Measurements from ENCODE around the gene TBX19. TPM values are rescaled to one million over a fixed set of nuclear protein-coding genes. Genes with fewer than 3 reads are reported as not detected.

The TBX19 gene
- total and polyA plus RNA-seq, 2 donors (not counting 1 experiment from before 2014, with no cell fraction given), result 6.3 to 7.0 TPM

DNA sequence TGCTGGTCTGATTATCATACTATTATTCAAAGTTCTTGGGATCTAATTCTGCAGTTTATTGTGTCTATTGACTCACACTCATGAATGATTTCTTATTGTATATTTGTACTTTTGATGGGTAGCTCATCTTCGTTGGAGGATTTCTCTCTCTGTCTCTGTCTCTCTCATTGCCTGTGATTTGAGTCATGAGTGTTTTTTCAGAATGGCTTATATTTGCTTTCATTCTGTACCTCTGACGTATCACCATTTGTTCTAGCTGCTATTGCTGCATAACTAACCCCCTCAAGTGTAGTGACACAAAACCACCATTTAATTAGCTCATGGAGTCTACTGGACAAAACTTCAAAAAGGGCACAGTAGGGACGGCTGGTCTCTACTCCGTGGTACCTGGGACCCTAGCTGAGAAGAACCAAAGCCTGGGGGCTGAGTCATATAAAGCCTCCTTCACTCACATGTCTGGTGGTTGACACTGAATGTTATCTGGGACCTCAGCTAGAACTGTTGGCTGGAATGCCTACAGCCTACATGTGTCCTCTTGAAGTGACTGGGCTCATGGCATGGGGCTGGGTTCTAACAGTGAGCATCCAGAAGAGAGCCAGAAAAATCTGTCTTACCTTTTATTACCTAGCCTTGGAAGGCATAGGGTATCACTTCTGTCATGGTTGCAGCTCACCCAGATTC is 44.2 kb downstream of the TBX19 start:
- Histone ChIP-seq H2AFZ (ENCODE audit: insufficient read depth, low read depth, low read length, poor library complexity, severe bottlenecking) (no peak overlapping the region), H3K4me3 (ENCODE audit: control extremely low read depth in 1 of 5, extremely low read depth in 1 of 5, insufficient read depth in 1 of 5, low read depth in 2 of 5, low read length in 4 of 5) (no peak overlapping the region), H3K4me2 (replicated peaks; ENCODE audit: low read depth, low read length, poor library complexity, severe bottlenecking) (no peak overlapping the region), H3K79me2 (ENCODE audit: control insufficient read depth, insufficient read depth, low read length) (no peaks in the 10 kb centered on the region), H3K36me3 (replicated peaks in 1 of 2; ENCODE audit: control extremely low read depth in 1 of 2, control insufficient read depth in 1 of 2, extremely low read depth in 1 of 2, insufficient read depth in 2 of 2, low read length in 1 of 2) (no peaks in the 10 kb centered on the region), H3K27ac (ENCODE audit: low read length in 2 of 2) (no peak overlapping the region), H3K9ac (ENCODE audit: low read length) (no peak overlapping the region), H3K4me1 (ENCODE audit: control insufficient read depth in 2 of 2, insufficient read depth in 2 of 2, low read length in 2 of 2) (no peaks in the 10 kb centered on the region), H3K27me3 (replicated peaks in 1 of 4; ENCODE audit: control extremely low read depth in 1 of 4, control insufficient read depth in 3 of 4, insufficient read depth in 4 of 4, low read length in 3 of 4) (no peaks in the 10 kb centered on the region), H3K9me3 (ENCODE audit: control extremely low read depth in 1 of 3, control insufficient read depth in 2 of 3, insufficient read depth in 1 of 3, low read length in 2 of 3) (no peaks in the 10 kb centered on the region), H4K20me1 (ENCODE audit: control insufficient read depth, insufficient read depth, low read length, poor library complexity, severe bottlenecking) (no peaks in the 10 kb centered on the region)
- DNase-seq, result no peak
- no peak for ATAC-seq (ENCODE audit: low read depth)
- Mint-ChIP-seq H3K4me3 (no peak overlapping the region), H3K9me3 (ENCODE audit: insufficient read depth) (no peaks in the 10 kb centered on the region), H3K27ac (no peak overlapping the region), H3K27me3 (no peaks in the 10 kb centered on the region), H3K4me1 (no peaks in the 10 kb centered on the region)
- CTCF ChIA-PET, result no interaction called here
- intact Hi-C loops (cut with micrococcal nuclease), result no loop called here
- TF ChIP-seq, protein P1, sequence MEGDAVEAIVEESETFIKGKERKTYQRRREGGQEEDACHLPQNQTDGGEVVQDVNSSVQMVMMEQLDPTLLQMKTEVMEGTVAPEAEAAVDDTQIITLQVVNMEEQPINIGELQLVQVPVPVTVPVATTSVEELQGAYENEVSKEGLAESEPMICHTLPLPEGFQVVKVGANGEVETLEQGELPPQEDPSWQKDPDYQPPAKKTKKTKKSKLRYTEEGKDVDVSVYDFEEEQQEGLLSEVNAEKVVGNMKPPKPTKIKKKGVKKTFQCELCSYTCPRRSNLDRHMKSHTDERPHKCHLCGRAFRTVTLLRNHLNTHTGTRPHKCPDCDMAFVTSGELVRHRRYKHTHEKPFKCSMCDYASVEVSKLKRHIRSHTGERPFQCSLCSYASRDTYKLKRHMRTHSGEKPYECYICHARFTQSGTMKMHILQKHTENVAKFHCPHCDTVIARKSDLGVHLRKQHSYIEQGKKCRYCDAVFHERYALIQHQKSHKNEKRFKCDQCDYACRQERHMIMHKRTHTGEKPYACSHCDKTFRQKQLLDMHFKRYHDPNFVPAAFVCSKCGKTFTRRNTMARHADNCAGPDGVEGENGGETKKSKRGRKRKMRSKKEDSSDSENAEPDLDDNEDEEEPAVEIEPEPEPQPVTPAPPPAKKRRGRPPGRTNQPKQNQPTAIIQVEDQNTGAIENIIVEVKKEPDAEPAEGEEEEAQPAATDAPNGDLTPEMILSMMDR (IDR thresholded peaks at IDR 0.05), result no peak
- TF ChIP-seq EZH2 (IDR thresholded peaks at IDR 0.05; ENCODE audit: borderline replicate concordance, insufficient read depth, low read depth, low read length, poor library complexity, severe bottlenecking), result no peak
- POLR2A ChIA-PET, result no interaction called here
- WGBS (ENCODE audit: insufficient coverage), result 100% methylated on average over 1 of the region's 4 CpGs

DNA sequence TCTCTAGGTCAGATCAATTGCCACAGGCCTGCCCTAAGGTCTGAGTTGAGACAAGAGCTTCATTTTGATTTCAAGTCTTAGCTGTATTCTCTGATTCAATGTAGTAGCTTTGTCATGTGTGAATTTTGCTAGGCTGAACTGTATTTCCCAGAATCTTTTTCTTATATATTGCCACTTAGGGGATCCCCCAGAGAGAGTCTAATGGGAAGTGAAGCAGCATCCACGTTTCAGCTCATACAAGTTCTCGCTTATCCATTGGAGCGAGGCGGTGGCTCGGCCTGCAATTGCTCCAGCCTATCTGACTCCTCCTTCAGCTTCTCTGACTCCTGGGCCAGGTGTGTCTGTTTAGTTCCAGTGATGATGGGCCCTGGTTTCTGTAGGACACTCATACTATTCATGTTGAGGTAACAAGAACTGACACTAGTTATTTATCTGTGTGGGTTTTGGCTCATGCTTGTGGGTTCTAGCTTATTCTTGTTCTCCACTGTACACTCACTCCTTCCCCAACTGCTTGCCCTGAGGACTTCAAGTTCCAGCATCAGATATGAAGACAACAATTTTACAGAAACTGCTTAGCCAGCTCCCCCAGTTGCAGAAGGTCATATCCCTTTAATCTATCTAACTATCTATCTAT is 48.2 kb downstream of the TBX19 start:
- ATAC-seq (ENCODE audit: low read depth) (no peak), DNase-seq (no peak)
- no peaks in the 10 kb centered on the region for H3K79me2 ChIP-seq (ENCODE audit: control insufficient read depth, insufficient read depth, low read length)
- no peak overlapping the region for H3K4me2 ChIP-seq (replicated peaks; ENCODE audit: low read depth, low read length, poor library complexity, severe bottlenecking)
- H4K20me1 ChIP-seq (ENCODE audit: control insufficient read depth, insufficient read depth, low read length, poor library complexity, severe bottlenecking), result no peaks in the 10 kb centered on the region
- no CpG with 5 or more reads among the region's 5 CpGs for WGBS (ENCODE audit: insufficient coverage)
- H3K4me1 Mint-ChIP-seq, result no peaks in the 10 kb centered on the region
- intact Hi-C loops (cut with micrococcal nuclease), result no loop called here
- no peaks in the 10 kb centered on the region for H3K36me3 ChIP-seq (replicated peaks in 1 of 2; ENCODE audit: control extremely low read depth in 1 of 2, control insufficient read depth in 1 of 2, extremely low read depth in 1 of 2, insufficient read depth in 2 of 2, low read length in 1 of 2)
- H3K9me3 ChIP-seq (ENCODE audit: control extremely low read depth in 1 of 3, control insufficient read depth in 2 of 3, insufficient read depth in 1 of 3, low read length in 2 of 3), result no peaks in the 10 kb centered on the region
- H3K4me1 ChIP-seq (ENCODE audit: control insufficient read depth in 2 of 2, insufficient read depth in 2 of 2, low read length in 2 of 2), result no peaks in the 10 kb centered on the region
- TF ChIP-seq EZH2 (IDR thresholded peaks at IDR 0.05; ENCODE audit: borderline replicate concordance, insufficient read depth, low read depth, low read length, poor library complexity, severe bottlenecking), result no peak
- TF ChIP-seq, protein P1 (IDR thresholded peaks at IDR 0.05), result no peak
- H3K9ac ChIP-seq (ENCODE audit: low read length), result no peak overlapping the region
- ChIA-PET CTCF (interaction anchor here (1.8 kb wide), 1 partner anchor 14 kb away, joined by 12 read pairs; no protein-coding TSS in a partner anchor), POLR2A (no interaction called here)
- no peaks in the 10 kb centered on the region for H3K9me3 Mint-ChIP-seq (ENCODE audit: insufficient read depth)
- no peak overlapping the region for H3K4me3 Mint-ChIP-seq
- no peak overlapping the region for H3K4me3 ChIP-seq (ENCODE audit: control extremely low read depth in 1 of 5, extremely low read depth in 1 of 5, insufficient read depth in 1 of 5, low read depth in 2 of 5, low read length in 4 of 5)
- no peak overlapping the region for H3K27ac ChIP-seq (ENCODE audit: low read length in 2 of 2)
- H3K27ac Mint-ChIP-seq, result no peak overlapping the region
- H2AFZ ChIP-seq (ENCODE audit: insufficient read depth, low read depth, low read length, poor library complexity, severe bottlenecking), result no peak overlapping the region
- no peaks in the 10 kb centered on the region for H3K27me3 ChIP-seq (replicated peaks in 1 of 4; ENCODE audit: control extremely low read depth in 1 of 4, control insufficient read depth in 3 of 4, insufficient read depth in 4 of 4, low read length in 3 of 4)
- no peaks in the 10 kb centered on the region for H3K27me3 Mint-ChIP-seq
